ENCODE results near the gene WEE2. TPM values are rescaled to one million over a fixed set of nuclear protein-coding genes. Genes with fewer than 3 reads are reported as not detected.

WEE2 gene
- total RNA-seq, 4 donors from 2014 or later = not detected

- no peaks in the 10 kb centered on the region for H3K27me3 ChIP-seq
- no peaks in the 10 kb centered on the region for H3K9me3 ChIP-seq
- H3K4me3 ChIP-seq = no peak overlapping the region
- TF ChIP-seq CTCF (IDR thresholded peaks at IDR 0.05) (no peak), EP300 (IDR thresholded peaks at IDR 0.05) (no peak), POLR2A (IDR thresholded peaks at IDR 0.05) (no peak), POLR2AphosphoS5 (IDR thresholded peaks at IDR 0.05) (no peak)
- H3K4me1 ChIP-seq = peaks cover 3% of the 10 kb centered on the region
- 94% methylated on average over 18 of the region's 18 CpGs for WGBS
- DNase-seq (ENCODE audit: low spot score in 2 of 2) = no peak
- H3K36me3 ChIP-seq = peaks cover 49% of the 10 kb centered on the region
- no peak overlapping the region for H3K27ac ChIP-seq
These were observed 42.7 kb upstream of the WEE2 start for GRCh38 chr7:141665208-141666035.

- no peak for DNase-seq (ENCODE audit: low spot score in 2 of 2)
- peaks cover 3% of the 10 kb centered on the region for H3K4me1 ChIP-seq
- H3K36me3 ChIP-seq = peaks cover 44% of the 10 kb centered on the region
These were observed 42.1 kb upstream of the WEE2 start for GRCh38 chr7:141666071-141666470.

GRCh38 chr7:141668853-141669252 lies 39.3 kb upstream of the WEE2 start:
- Histone ChIP-seq H3K27ac (no peak overlapping the region), H3K4me1 (peaks cover under 1% of the 10 kb centered on the region), H3K9me3 (no peaks in the 10 kb centered on the region), H3K36me3 (peaks cover 28% of the 10 kb centered on the region), H3K4me3 (no peak overlapping the region), H3K27me3 (no peaks in the 10 kb centered on the region)
- no peak for TF ChIP-seq EP300 (IDR thresholded peaks at IDR 0.05)
- WGBS = 90% methylated on average over 2 of the region's 2 CpGs
- DNase-seq (ENCODE audit: low spot score in 2 of 2) = no peak

More at GRCh38 chr7:141666071-141666470, 42.1 kb upstream of the WEE2 start:
- TF ChIP-seq CTCF (IDR thresholded peaks at IDR 0.05) = no peak
- TF ChIP-seq POLR2A (IDR thresholded peaks at IDR 0.05) = no peak
- no peak for TF ChIP-seq POLR2AphosphoS5 (IDR thresholded peaks at IDR 0.05)
- no peak for TF ChIP-seq EP300 (IDR thresholded peaks at IDR 0.05)
- Histone ChIP-seq H3K9me3 (no peaks in the 10 kb centered on the region), H3K27ac (no peak overlapping the region), H3K27me3 (no peaks in the 10 kb centered on the region), H3K4me3 (no peak overlapping the region)
- 88% methylated on average over 4 of the region's 4 CpGs for WGBS

GRCh38 chr7:141671705-141672496 lies 36.3 kb upstream of the WEE2 start:
- H3K9me3 ChIP-seq = no peaks in the 10 kb centered on the region
- no peak overlapping the region for H3K27ac ChIP-seq
- H3K36me3 ChIP-seq = peaks cover 6% of the 10 kb centered on the region
- H3K4me3 ChIP-seq = no peak overlapping the region
- no peaks in the 10 kb centered on the region for H3K27me3 ChIP-seq
- 94% methylated on average over 4 of the region's 7 CpGs for WGBS
- DNase-seq (ENCODE audit: low spot score in 2 of 2) = no peak
- peaks cover 5% of the 10 kb centered on the region for H3K4me1 ChIP-seq
- TF ChIP-seq EP300 (IDR thresholded peaks at IDR 0.05) = no peak
- no peak for TF ChIP-seq POLR2AphosphoS5 (IDR thresholded peaks at IDR 0.05)
- TF ChIP-seq POLR2A (IDR thresholded peaks at IDR 0.05) = no peak
- TF ChIP-seq CTCF (IDR thresholded peaks at IDR 0.05) = no peak

GRCh38 chr7:141673346-141673745 lies 34.8 kb upstream of the WEE2 start:
- H3K9me3 ChIP-seq = no peaks in the 10 kb centered on the region
- WGBS = 93% methylated on average over 3 of the region's 3 CpGs
- H3K36me3 ChIP-seq = peaks cover 6% of the 10 kb centered on the region
- H3K27me3 ChIP-seq = no peaks in the 10 kb centered on the region
- no peak overlapping the region for H3K27ac ChIP-seq
- DNase-seq (ENCODE audit: low spot score in 2 of 2) = no peak
- peaks cover 5% of the 10 kb centered on the region for H3K4me1 ChIP-seq
- H3K4me3 ChIP-seq = no peak overlapping the region
- TF ChIP-seq POLR2A (IDR thresholded peaks at IDR 0.05) (no peak), CTCF (IDR thresholded peaks at IDR 0.05) (no peak), POLR2AphosphoS5 (IDR thresholded peaks at IDR 0.05) (no peak), EP300 (IDR thresholded peaks at IDR 0.05) (no peak)

All from suprapubic skin (tissue), 4 donors.